Gastrocnemius medialis (tissue), 4 donors: ENCODE results near the gene ITPR1.

Source experiments
- CTCF ChIP-seq, 5 experiments: fragments of 450-650 bp in 3 of 5; fragments of 200-600 bp in 2 of 5; sonication (generic) in 2 of 5; IDR thresholded peaks in 4 of 5; conservative IDR thresholded peaks in 1 of 5; 1 replicate in 4 of 5; 2 replicates in 1 of 5; pipeline ENCODE4 v1.5.1; 2016 to 2019; ENCODE audit warnings: antibody characterized with exemption in 5 of 5, mild to moderate bottlenecking in 3 of 5, moderate library complexity in 3 of 5
- POLR2A ChIP-seq, 2 donors: fragments of 450-650 bp; IDR thresholded peaks; one replicate each; pipeline ENCODE4 v1.6.1; 2017; ENCODE audit warnings: antibody characterized with exemption in 2 of 2, mild to moderate bottlenecking in 2 of 2, moderate library complexity in 2 of 2

- TF ChIP-seq CTCF (IDR thresholded peaks at IDR 0.05 in 4 of 5, conservative IDR thresholded peaks at IDR 0.05 in 1 of 5) (no peak), POLR2A (IDR thresholded peaks at IDR 0.05) (no peak)
Measured at GRCh38 chr3:4814904-4815574, 321.9 kb downstream of the ITPR1 start.
